Tibial nerve (tissue), 4 donors: Measurements from ENCODE around the gene IRAK1. TPM values are rescaled to one million over a fixed set of nuclear protein-coding genes. Genes with fewer than 3 reads are reported as not detected.

Experiments used
- DNase-seq, 2 donors: peaks; one replicate each; pipeline ENCODE4 v3.0.0-alpha.2; 2019; ENCODE audit warnings: low spot score in 2 of 2
- H3K27ac ChIP-seq, 4 donors: fragments of 200-600 bp; sonication (generic) in 3 of 4; one replicate each; pipeline ENCODE4 v1.5.1; 2017 to 2019; ENCODE audit warnings: mild to moderate bottlenecking in 1 of 4
- H3K27me3 ChIP-seq, 2 donors: fragments of 200-600 bp; sonication (generic) in 1 of 2; one replicate each; pipeline versions ENCODE4 v1.5.1 to v1.6.0; 2017 to 2019
- H3K36me3 ChIP-seq, 3 donors: fragments of 200-600 bp; sonication (generic); one replicate each; pipeline ENCODE4 v1.5.1; 2018 to 2019
- H3K4me1 ChIP-seq, 4 donors: fragments of 200-600 bp; sonication (generic) in 3 of 4; one replicate each; pipeline ENCODE4 v1.5.1; 2017 to 2019
- H3K4me3 ChIP-seq, 4 donors: fragments of 200-600 bp; sonication (generic) in 3 of 4; one replicate each; pipeline ENCODE4 v1.5.1; 2017 to 2019; ENCODE audit warnings: mild to moderate bottlenecking in 1 of 4, moderate library complexity in 1 of 4
- H3K9me3 ChIP-seq, 4 donors: fragments of 200-600 bp; sonication (generic) in 3 of 4; one replicate each; pipeline ENCODE4 v1.5.1; 2017 to 2019
- CTCF ChIP-seq, 5 experiments: fragments of 200-600 bp in 3 of 5; fragments of 450-650 bp in 2 of 5; sonication (generic) in 3 of 5; IDR thresholded peaks; one replicate each; pipeline ENCODE4 v1.5.1; 2016 to 2019; ENCODE audit warnings: antibody characterized with exemption in 5 of 5, mild to moderate bottlenecking in 3 of 5, moderate library complexity in 2 of 5
- EP300 ChIP-seq, 2 donors: sonication (generic); formaldehyde crosslinking; IDR thresholded peaks; one replicate each; pipeline ENCODE4 v1.6.1; 2017; ENCODE audit warnings: antibody characterized with exemption in 2 of 2, mild to moderate bottlenecking in 1 of 2
- POLR2A ChIP-seq, 2 donors: fragments of 450-650 bp; IDR thresholded peaks; one replicate each; pipeline ENCODE4 v1.6.1; 2017; ENCODE audit warnings: antibody characterized with exemption in 2 of 2, mild to moderate bottlenecking in 2 of 2, moderate library complexity in 2 of 2
- WGBS, 2 donors: methylation state at CpG; one replicate each; pipeline ENCODE4 v1.1.5; 2018; 5-methylcytosine and 5-hydroxymethylcytosine counted together
- total RNA-seq, 4 donors: library from RNA; depleted of rRNA; stranded (reverse); fragments of >200 nt; gene quantifications; one replicate each; pipeline ENCODE4 v1.1.0, GENCODE V29; 2016

Gene IRAK1
- total RNA-seq, 4 donors from 2014 or later: 50.7 to 127 (median 64.4) TPM

GRCh38 chrX:153968255-153968654 is 51.4 kb downstream of the IRAK1 start:
- Histone ChIP-seq H3K4me3 (peak overlapping the region in 2 of 4 donors; percentile 64 to 74), H3K27me3 (no peaks in the 10 kb centered on the region), H3K27ac (peak overlapping the region in 3 of 4 donors; percentile 96 to 98 (median 98)), H3K36me3 (peaks cover 0 to 10% (median 0%) of the 10 kb centered on the region in 3 donors), H3K4me1 (peaks cover 0 to 52% (median 32%) of the 10 kb centered on the region in 4 donors), H3K9me3 (no peaks in the 10 kb centered on the region)
- DNase-seq: no peak
- TF ChIP-seq EP300 (IDR thresholded peaks at IDR 0.05): no peak
- no peak for TF ChIP-seq POLR2A (IDR thresholded peaks at IDR 0.05)
- TF ChIP-seq CTCF (IDR thresholded peaks at IDR 0.05): no peak
- 18 to 58% methylated on average over 8 to 9 of the region's 9 CpGs for WGBS, 2 donors

GRCh38 chrX:153967536-153968224 is 52.0 kb downstream of the IRAK1 start:
- DNase-seq: no peak
- WGBS, 2 donors: 56 to 67% methylated on average over 16 of the region's 16 CpGs
- peaks cover 0 to 15% (median 0%) of the 10 kb centered on the region in 3 donors for H3K36me3 ChIP-seq
- H3K4me1 ChIP-seq: peaks cover 0 to 52% (median 32%) of the 10 kb centered on the region in 4 donors
- no peaks in the 10 kb centered on the region for H3K9me3 ChIP-seq
- H3K4me3 ChIP-seq: no peak overlapping the region
- TF ChIP-seq CTCF (IDR thresholded peaks at IDR 0.05) (no peak), POLR2A (IDR thresholded peaks at IDR 0.05) (no peak), EP300 (IDR thresholded peaks at IDR 0.05) (no peak)
- no peaks in the 10 kb centered on the region for H3K27me3 ChIP-seq
- H3K27ac ChIP-seq: peak overlapping the region in 3 of 4 donors; percentile 96 to 98 (median 98)

DNA sequence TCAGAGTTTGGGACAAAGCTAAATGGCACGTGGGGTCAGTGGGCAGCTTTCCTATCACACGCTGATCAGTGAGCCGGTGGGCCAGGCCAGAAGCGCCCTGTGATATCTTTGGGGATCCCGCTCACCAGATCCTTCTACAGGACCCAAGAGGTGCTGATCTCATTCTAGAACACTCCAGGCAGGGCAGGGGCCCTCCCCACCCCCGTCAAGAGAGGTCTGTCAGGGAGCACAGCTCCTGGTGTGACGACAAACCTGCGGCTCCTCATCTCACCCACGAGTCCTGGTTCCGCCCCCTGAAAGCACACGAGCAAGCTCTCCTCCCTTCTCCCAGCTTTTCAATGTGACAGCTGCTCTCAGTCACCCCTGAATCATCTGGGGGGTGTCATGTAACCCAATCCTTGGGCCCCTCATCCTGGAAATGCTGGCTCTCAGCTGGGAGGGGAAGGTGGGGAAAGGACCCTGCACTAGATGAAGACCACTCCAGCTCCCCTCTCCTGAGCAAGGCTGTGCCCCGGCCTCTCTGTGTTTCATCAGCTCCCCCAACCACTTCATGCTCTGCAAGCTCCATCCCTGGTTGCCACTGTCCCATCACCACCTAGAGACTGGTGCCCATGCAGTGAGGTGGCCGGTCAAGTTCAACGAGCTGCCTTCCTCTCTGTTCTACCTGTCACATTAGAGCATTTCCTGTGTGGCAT is 52.7 kb downstream of the IRAK1 start:
- no peaks in the 10 kb centered on the region for H3K9me3 ChIP-seq
- peaks cover 0 to 52% (median 32%) of the 10 kb centered on the region in 4 donors for H3K4me1 ChIP-seq
- H3K27ac ChIP-seq: peak overlapping the region; percentile 13 to 98 (median 97)
- H3K4me3 ChIP-seq: no peak overlapping the region
- TF ChIP-seq EP300 (IDR thresholded peaks at IDR 0.05) (no peak), CTCF (IDR thresholded peaks at IDR 0.05) (no peak), POLR2A (IDR thresholded peaks at IDR 0.05) (no peak)
- DNase-seq: no peak
- 47 to 77% methylated on average over 6 to 14 of the region's 14 CpGs for WGBS, 2 donors
- H3K27me3 ChIP-seq: no peaks in the 10 kb centered on the region
- H3K36me3 ChIP-seq: peaks cover 0 to 20% (median 0%) of the 10 kb centered on the region in 3 donors

DNA sequence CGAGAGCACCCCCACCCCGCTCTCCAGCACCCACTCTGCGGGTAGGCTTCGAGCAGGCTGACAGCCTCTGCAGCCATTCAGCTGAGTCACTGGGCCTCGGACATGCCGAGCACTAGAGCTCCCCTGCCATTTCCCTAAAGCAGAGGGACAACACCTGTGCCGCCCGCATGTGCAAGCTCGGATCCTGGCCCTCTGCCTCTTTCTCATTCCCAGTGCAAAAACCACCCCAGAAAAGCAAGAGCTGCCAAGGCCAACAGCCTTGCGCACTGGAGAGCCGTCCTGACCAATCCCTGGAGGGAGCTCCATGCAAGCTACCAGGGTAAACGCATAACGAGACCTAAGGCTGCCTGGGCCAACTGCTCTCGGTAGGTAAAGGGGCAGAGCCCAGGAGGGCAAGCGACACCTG is 53.4 kb downstream of the IRAK1 start:
- Histone ChIP-seq H3K27ac (peak overlapping the region in 3 of 4 donors; percentile 96 to 98 (median 98)), H3K4me1 (peaks cover 0 to 52% (median 32%) of the 10 kb centered on the region in 4 donors), H3K36me3 (peaks cover 0 to 27% (median 0%) of the 10 kb centered on the region in 3 donors), H3K9me3 (no peaks in the 10 kb centered on the region), H3K4me3 (no peak overlapping the region), H3K27me3 (no peaks in the 10 kb centered on the region)
- WGBS, 2 donors: 27 to 82% methylated on average over 8 to 10 of the region's 15 CpGs
- DNase-seq: no peak
- no peak for TF ChIP-seq EP300 (IDR thresholded peaks at IDR 0.05)
- TF ChIP-seq CTCF (IDR thresholded peaks at IDR 0.05): no peak
- no peak for TF ChIP-seq POLR2A (IDR thresholded peaks at IDR 0.05)

- TF ChIP-seq CTCF (IDR thresholded peaks at IDR 0.05): no peak
- TF ChIP-seq EP300 (IDR thresholded peaks at IDR 0.05): no peak
- no peak for TF ChIP-seq POLR2A (IDR thresholded peaks at IDR 0.05)
Measured at GRCh38 chrX:153965406-153965805, 54.3 kb downstream of the IRAK1 start.

More at GRCh38 chrX:153965406-153965805, 54.3 kb downstream of the IRAK1 start:
- H3K27me3 ChIP-seq: no peaks in the 10 kb centered on the region
- no peak overlapping the region for H3K4me3 ChIP-seq
- H3K9me3 ChIP-seq: no peaks in the 10 kb centered on the region
- DNase-seq: no peak
- WGBS, 2 donors: 33 to 81% methylated on average over 3 to 5 of the region's 5 CpGs
- H3K27ac ChIP-seq: peak overlapping the region in 2 of 4 donors; percentile 96 to 98
- peaks cover 0 to 36% (median 0%) of the 10 kb centered on the region in 3 donors for H3K36me3 ChIP-seq
- H3K4me1 ChIP-seq: peaks cover 0 to 52% (median 32%) of the 10 kb centered on the region in 4 donors
